Stimulated activated effector memory CD8-positive, alpha-beta T cell treated with anti-CD3 and anti-CD28 coated beads, Interleukin-12 subunit alpha, Interleukin-12 subunit beta, amount 100 ng/mL, for 72 hours (primary cell): Measurements from ENCODE around the gene SPATA24.

Experiments used
- ATAC-seq: fragments of 150-1000 bp; cut with Tn5 transposase; 2 replicates; pipeline ENCODE4 v1.10.0; 2021
- DNase-seq, 2 donors: peaks; one replicate each; pipeline ENCODE4 v3.0.0; 2021 to 2022; ENCODE audit warnings: low spot score in 2 of 2
- H3K27ac Mint-ChIP-seq: one replicate; pipeline ENCODE4 v1.8.0; 2022; ENCODE audit warnings: mild to moderate bottlenecking, mixed read lengths
- H3K36me3 Mint-ChIP-seq: one replicate; pipeline ENCODE4 v1.8.0; 2022; ENCODE audit warnings: mild to moderate bottlenecking, mixed read lengths
- H3K4me1 Mint-ChIP-seq: one replicate; pipeline ENCODE4 v1.8.0; 2022; ENCODE audit warnings: mixed read lengths
- H3K4me3 Mint-ChIP-seq: one replicate; pipeline ENCODE4 v1.8.0; 2022; ENCODE audit warnings: mild to moderate bottlenecking, mixed read lengths
- H3K9me3 Mint-ChIP-seq: one replicate; pipeline ENCODE4 v1.8.0; 2022; ENCODE audit warnings: mixed read lengths

SPATA24 gene

DNA sequence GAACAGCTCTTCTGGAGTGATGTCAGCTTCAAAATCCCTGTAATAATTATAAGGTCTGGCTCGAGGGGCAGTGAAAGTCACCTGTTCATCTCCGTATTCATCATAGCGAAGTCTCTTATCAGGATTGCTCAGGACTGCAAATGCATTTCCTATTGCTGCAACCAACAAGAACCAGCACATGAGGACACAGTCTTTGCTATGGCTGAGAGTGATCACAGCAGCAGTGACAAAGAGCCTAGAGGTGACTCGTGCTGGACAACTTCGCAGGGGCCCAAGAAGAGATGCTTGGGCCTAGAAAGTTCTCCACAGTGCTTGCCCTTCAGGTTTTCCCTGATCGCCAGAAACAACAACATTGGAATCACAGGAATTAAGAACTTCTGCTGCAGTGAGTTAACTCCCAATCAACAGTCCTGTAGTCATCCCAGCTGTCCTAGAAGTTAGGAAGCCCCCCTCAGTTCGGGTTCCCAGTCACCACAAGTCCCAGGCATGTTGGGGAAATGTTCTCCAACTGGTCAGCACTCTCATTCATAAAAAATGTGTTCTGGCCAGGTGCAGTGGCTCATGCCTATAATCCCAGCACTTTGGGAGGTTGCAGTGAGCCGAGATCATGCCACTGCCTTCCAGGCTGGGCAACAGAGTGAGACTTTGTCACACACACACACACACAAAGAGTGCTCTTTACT, 22.5 kb upstream of the SPATA24 start:
- H3K9me3 Mint-ChIP-seq = no peaks in the 10 kb centered on the region
- ATAC-seq (no peak), DNase-seq (no peak)
- H3K36me3 Mint-ChIP-seq = peaks cover 81% of the 10 kb centered on the region
- H3K27ac Mint-ChIP-seq = no peak overlapping the region
- H3K4me3 Mint-ChIP-seq = no peak overlapping the region
- peaks cover 7% of the 10 kb centered on the region for H3K4me1 Mint-ChIP-seq

DNA sequence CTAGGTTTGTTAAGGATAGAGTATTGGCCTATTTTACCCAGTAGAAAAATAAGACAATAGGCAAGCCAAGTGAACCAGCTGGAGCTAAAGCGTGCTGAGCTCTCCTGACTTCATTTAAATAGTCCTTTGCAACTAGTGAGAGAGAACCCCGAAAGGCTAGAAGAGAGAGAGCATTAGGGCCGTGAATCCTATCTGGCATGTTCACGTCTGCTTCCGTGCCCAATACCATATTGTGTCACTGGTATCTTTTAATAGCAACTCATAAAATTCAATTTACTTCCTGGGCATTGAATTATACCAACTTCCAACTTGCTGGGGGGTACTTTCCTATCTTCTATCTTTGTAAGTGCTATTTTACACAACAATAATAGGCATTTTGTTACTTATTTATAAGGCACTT, 21.6 kb upstream of the SPATA24 start:
- Mint-ChIP-seq H3K4me1 (peaks cover 7% of the 10 kb centered on the region), H3K4me3 (no peak overlapping the region), H3K27ac (no peak overlapping the region), H3K36me3 (peaks cover 90% of the 10 kb centered on the region), H3K9me3 (no peaks in the 10 kb centered on the region)
- no peak for DNase-seq
- ATAC-seq = no peak

DNA sequence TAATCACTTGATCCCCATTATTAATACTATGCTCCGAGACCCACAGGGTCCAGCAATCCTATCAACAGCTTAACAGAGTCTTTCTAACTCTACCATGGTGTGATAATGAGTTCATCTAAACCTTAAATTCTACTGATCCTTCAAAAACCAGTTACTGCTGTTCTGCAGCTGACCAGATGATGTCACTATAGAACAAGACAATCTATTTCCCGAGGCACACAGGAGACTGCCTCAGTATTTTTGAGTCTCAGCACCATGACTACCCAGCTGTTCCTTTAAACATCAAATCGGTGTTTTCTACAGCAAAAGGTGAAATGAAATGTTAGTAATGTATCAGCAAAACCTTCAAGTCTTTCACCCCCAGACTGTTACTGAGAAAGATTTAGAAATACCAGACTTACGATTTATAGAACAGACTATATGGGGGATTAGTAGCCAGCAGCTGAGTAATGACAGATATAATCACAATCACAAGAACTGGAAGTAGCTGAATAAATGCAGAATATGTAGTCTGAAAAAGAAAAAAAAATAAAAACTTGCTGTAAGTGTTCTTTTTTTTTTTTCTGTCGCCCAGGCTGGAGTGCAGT, 18.5 kb upstream of the SPATA24 start:
- H3K4me3 Mint-ChIP-seq = no peak overlapping the region
- H3K36me3 Mint-ChIP-seq = peaks cover 96% of the 10 kb centered on the region
- H3K4me1 Mint-ChIP-seq = peaks cover 7% of the 10 kb centered on the region
- ATAC-seq (peak; percentile 92), DNase-seq (peak in 1 of 2 donors; percentile 73)
- H3K27ac Mint-ChIP-seq = no peak overlapping the region
- no peaks in the 10 kb centered on the region for H3K9me3 Mint-ChIP-seq

DNA sequence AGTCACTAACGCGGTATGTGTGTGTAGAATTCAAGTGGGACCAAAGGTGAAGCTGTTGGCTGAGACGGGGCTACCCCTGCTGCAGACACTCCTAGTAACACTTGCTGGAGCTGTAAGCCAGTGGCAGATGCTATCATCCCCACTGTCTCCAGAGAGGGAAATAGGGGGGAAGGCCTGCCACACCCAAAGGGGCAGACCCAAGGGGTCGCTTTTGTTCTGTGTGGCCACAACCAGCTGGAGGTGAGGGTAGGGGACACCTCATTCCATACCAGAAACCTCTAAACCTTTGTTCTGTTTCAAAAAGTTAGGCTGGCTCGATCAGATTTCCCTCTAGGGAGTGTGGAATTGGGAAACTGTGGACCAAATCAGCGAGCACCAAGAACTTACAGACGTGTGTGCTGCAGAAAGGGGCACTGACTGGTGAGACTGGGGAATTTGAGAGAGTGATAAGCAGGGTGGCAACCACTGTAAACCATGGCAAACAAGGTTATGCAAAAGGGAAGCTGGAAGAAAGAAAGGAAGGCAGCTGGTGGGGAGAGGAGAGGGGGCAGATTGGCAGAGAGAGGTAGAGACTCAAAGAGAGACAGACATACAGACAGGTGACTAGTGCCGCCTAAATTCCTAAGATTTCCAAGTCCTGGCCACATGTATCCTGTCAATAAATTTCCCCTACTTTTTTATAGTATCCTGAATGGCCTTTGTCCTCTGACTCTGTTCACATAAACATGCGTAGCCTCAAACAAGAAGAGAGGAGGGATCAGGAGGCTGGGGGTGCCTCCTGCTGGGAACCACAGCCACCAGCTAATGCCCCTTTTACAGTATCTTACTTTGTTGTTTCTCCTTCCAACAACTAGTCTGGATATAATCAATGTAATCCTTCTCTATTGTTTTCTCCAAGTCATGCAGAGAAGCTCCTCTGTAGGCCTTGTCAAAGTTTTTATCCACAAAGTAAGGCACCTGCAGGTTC, 15.6 kb upstream of the SPATA24 start:
- ATAC-seq (no peak), DNase-seq (no peak)
- Mint-ChIP-seq H3K4me1 (peaks cover 30% of the 10 kb centered on the region), H3K27ac (peak overlapping the region; percentile 2), H3K4me3 (no peak overlapping the region), H3K36me3 (peaks cover 92% of the 10 kb centered on the region), H3K9me3 (no peaks in the 10 kb centered on the region)

DNA sequence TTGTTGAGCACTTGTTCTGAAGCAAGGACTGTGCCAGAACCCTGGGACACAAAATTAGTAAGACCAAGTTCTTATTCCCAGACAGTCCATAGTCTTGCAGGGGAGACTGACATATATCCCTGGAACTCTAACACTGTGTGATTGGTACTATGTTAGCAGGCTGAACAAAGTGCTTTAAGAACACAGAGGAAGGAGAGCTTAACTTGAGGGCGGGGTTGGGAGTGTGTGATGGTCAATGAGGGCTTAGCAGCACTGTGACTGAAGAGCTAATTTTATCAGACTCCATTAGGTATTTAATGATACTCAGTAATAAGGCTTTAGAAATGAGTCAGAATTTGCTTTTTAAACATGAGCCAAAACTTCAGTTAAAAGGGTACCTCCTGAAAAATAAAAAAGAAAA, 14.9 kb upstream of the SPATA24 start:
- ATAC-seq = no peak
- peaks cover 37% of the 10 kb centered on the region for H3K4me1 Mint-ChIP-seq

DNA sequence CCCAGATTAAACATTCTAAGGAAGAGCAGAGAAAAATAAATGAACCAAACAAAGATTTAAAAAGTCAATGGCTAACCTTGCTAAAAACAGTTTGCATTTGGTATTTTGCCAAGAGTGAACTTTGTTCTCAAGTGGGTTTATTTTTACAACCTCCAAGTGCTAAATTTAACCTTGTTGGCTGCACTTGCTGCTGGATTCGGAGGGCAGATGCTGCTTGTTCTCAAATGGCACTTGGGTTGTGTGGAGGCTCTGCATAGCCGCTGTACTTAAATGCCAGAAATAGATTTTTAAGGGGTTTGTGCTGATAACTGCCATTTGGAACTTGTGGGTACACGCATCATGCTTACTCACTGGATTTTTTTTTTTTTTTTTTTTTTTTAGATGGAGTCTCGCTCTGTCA, 13.3 kb upstream of the SPATA24 start:
- ATAC-seq (peak; percentile 14), DNase-seq (no peak)
- Mint-ChIP-seq H3K36me3 (peaks cover 84% of the 10 kb centered on the region), H3K9me3 (no peaks in the 10 kb centered on the region), H3K27ac (peak overlapping the region; percentile 90), H3K4me3 (no peak overlapping the region), H3K4me1 (peaks cover 47% of the 10 kb centered on the region)

More for the DNA sequence above, 14.9 kb upstream of the SPATA24 start:
- Mint-ChIP-seq H3K27ac (peak overlapping the region; percentile 2), H3K36me3 (peaks cover 88% of the 10 kb centered on the region), H3K4me3 (no peak overlapping the region), H3K9me3 (no peaks in the 10 kb centered on the region)
- DNase-seq = no peak

DNA sequence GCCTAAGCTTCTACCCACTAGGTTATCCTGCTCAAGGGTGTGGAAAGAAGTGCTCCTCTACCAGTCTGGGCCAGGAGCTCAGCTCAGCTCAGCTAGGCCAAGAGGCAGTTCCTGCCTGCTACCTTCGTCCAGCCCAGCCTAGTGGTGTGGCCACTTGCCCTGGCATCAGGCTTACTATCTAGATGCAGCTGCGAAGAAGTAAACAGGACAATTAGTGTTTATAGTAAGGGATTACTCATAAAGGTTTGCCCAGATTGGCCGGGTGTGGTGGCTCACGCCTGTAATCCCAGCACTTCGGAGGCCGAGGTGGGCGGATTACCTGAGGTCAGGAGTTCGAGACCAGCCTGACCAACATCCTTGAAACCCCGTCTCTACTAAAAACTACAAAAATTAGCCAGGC, 12.8 kb upstream of the SPATA24 start:
- Mint-ChIP-seq H3K4me1 (peaks cover 44% of the 10 kb centered on the region), H3K27ac (peak overlapping the region; percentile 90), H3K36me3 (peaks cover 78% of the 10 kb centered on the region)

DNA sequence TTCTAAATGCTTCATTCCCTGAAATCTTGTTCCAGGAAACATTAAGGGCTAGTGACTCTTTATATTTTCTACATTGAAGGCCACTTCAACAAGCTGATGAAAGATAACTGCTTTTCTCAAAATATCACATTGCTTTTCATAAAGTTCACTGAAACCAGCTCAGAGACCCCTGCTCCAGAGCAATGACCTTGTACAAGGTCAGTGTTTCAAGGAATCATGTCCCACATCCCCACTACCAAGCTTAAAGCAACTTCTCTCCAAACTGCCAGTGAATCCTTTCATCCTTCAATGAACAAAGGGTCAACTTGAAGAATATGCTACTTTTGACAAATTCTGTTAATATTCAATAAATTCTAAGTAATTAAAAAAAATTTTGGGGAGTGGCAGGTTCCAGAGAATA, 12.0 kb upstream of the SPATA24 start:
- peak overlapping the region; percentile 90 for H3K27ac Mint-ChIP-seq
- no peaks in the 10 kb centered on the region for H3K9me3 Mint-ChIP-seq
- H3K4me1 Mint-ChIP-seq = peaks cover 44% of the 10 kb centered on the region
- H3K4me3 Mint-ChIP-seq = peak overlapping the region; percentile 54
- ATAC-seq (no peak), DNase-seq (no peak)
- H3K36me3 Mint-ChIP-seq = peaks cover 70% of the 10 kb centered on the region

More for the DNA sequence above, 12.8 kb upstream of the SPATA24 start:
- no peak for DNase-seq
- ATAC-seq = no peak
- Mint-ChIP-seq H3K4me3 (peak overlapping the region; percentile 54), H3K9me3 (no peaks in the 10 kb centered on the region)

DNA sequence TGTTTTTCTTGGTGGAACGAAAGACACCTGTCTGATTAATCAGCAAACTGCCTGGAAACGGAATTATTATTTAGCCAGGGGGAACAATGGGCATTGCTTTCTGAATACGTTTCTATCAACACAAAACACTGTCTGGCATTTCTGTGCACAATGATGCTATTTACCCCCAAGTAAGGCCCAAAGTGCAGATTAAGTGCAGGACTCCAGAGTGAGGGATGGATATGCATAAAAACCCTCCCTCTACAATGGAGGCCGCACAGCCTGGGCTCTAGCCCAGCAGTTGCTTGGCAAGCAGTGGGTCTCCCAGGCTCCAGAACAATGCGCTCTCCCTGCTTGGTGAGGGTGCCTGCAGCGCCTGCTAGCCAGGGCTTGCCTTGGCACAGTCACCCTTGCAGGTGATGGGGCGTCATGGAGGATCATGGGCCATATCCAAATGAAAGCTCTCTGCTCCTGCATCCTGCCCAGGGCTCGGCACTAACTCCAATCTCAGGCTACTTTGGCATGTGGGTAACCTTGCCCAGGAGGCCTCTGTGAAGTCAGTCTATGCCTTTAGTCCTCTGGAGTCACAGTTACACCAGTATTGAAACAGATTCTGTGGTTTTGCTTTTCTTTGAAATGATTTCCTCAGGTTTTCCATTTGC, 11.5 kb upstream of the SPATA24 start:
- Mint-ChIP-seq H3K36me3 (peaks cover 65% of the 10 kb centered on the region), H3K4me3 (peak overlapping the region; percentile 54), H3K9me3 (no peaks in the 10 kb centered on the region), H3K27ac (peak overlapping the region; percentile 90), H3K4me1 (peaks cover 44% of the 10 kb centered on the region)
- peak in 1 of 2 donors; percentile 64 for DNase-seq
- peak; percentile 89 for ATAC-seq

DNA sequence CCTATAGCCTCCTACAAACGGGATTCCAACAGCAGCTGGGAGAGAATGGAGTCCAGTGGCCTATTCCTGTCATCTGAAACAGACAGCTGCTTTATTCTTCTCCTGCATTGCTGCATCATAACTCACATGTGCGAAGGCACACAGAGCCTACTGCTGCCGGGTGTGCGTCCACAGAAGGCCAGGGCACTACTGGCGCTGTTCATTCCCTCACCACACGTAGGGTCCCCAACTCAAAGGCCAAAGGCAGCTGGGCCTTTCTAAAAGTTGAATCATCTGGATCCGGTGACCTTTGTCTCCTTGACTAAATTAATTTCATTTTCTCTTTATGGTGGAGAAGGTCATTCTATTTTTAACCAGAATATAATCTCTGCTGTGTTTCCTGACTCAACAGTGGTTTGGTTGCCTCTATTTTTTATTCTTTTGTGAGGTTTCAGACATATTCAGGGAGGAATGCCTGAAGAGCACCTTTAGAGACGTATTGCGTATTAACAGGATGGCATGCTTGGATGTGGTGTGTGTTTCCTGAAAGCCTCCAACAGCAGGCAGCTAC, 10.8 kb upstream of the SPATA24 start:
- Mint-ChIP-seq H3K9me3 (no peaks in the 10 kb centered on the region), H3K4me1 (peaks cover 44% of the 10 kb centered on the region), H3K36me3 (peaks cover 58% of the 10 kb centered on the region), H3K27ac (peak overlapping the region; percentile 90), H3K4me3 (peak overlapping the region; percentile 54)
- DNase-seq = no peak
- ATAC-seq = peak; percentile 9

DNA sequence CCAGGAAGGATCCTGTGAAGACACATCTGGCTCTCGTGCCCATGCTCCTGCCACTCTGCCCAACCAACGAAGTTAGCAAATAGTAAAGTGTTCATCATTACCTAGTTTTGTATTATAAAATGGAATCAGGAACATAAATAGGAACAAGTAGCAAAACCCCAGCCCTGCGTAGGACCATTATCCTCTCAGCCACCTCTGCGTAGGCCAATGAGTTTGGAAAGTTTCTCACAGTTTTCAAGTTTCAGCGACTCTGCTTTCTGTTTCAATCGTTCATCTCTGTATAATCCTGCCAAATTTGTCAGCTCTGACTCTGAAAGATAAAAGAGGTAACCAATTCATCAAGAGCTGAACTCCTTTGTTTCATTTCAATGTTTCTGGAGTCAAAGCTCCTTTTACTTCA, 10.1 kb upstream of the SPATA24 start:
- Mint-ChIP-seq H3K27ac (peak overlapping the region; percentile 90), H3K4me1 (peaks cover 44% of the 10 kb centered on the region), H3K36me3 (peaks cover 51% of the 10 kb centered on the region), H3K4me3 (peak overlapping the region; percentile 54), H3K9me3 (no peaks in the 10 kb centered on the region)
- ATAC-seq = peak; percentile 40
- no peak for DNase-seq

DNA sequence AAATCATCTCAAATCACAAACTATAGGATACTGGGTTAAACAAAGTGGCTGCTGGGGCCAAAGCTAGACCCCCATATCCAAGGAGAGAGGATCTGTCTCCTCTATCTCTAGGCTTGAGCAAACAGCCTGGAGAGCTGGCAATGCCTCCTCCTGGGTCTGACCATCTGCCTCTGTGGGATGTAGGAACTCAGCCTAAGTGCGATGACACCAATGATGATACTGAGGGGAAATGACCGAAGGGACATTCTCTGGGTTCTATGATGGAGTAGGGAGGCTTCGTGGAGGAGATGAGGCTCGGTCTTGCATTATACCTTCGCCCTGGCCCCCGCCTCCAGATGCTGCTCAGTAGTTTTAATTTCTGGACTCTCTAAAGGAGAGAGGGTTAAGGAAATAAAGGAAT, 9.3 kb upstream of the SPATA24 start:
- H3K4me1 Mint-ChIP-seq = peaks cover 44% of the 10 kb centered on the region
- no peaks in the 10 kb centered on the region for H3K9me3 Mint-ChIP-seq
- H3K4me3 Mint-ChIP-seq = no peak overlapping the region
- no peak for ATAC-seq
- H3K36me3 Mint-ChIP-seq = peaks cover 43% of the 10 kb centered on the region
- DNase-seq = no peak
- H3K27ac Mint-ChIP-seq = peak overlapping the region; percentile 90

DNA sequence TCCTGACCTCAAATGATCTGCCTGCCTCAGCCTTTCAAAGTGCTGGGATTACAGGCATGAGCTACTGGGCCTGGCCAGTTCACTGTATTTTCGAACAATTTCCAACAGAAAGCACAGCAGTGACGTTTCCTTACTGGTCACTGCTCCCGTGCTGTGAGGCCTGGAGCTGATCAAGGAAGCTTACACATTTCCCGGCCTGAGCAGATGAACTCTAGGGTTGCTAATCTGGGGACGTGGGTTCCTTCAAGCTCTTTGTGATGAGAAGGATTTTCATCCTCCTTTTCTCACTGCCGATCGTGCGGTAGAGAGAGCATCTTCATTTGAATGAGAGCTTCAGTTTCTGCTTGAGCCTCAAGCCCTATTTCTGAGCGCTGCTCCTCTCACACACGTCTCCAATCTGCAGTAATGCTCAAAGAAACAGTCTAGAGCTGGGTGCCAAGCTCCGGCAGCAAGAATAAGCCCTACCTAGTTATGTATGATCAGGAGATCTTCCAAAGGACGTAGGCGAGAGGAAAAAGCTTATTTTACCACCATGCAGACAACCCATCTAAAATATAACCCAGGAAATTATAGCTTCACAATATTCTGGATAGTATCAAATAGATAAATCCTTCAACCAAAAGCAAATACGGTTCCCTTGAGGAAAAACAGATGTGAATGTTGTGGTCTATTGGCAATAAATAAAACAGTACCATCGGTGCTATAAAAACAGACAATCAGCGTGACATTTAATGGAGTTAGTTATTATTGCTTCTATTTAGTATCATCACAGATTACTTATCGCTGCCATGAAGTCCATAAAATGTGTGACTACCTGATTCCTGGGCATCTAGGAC, 7.3 kb upstream of the SPATA24 start:
- Mint-ChIP-seq H3K4me3 (no peak overlapping the region), H3K9me3 (no peaks in the 10 kb centered on the region), H3K27ac (no peak overlapping the region), H3K36me3 (peaks cover 24% of the 10 kb centered on the region), H3K4me1 (peaks cover 45% of the 10 kb centered on the region)
- DNase-seq = no peak
- ATAC-seq = no peak
